SK-N-SH treated with all-trans-retinoic acid at 6 μM for 48 hours (cell line): ENCODE measurements around the gene ZNF644.

ENCODE experiments used
- ATAC-seq: fragments of 200-7000 bp; cut with Tn5 transposase; 3 replicates; pipeline ENCODE4 v1.9.1; 2020; ENCODE audit warnings: mild to moderate bottlenecking, moderate library complexity
- ARNTL ChIP-seq: fragments of 450-650 bp; formaldehyde crosslinking; IDR thresholded peaks from 2 replicates; pipeline ENCODE4 v1.5.0; 2020; ENCODE audit warnings: low read depth, mild to moderate bottlenecking, moderate library complexity, borderline replicate concordance
- BACH2 ChIP-seq: fragments of 250-450 bp; sonication (Bioruptor Pico); IDR thresholded peaks from 2 replicates; pipeline ENCODE4 v1.9.0; 2021; ENCODE audit warnings: mild to moderate bottlenecking, borderline replicate concordance
- CREB5 ChIP-seq: fragments of 250-450 bp; sonication (Bioruptor Pico); IDR thresholded peaks from 2 replicates; pipeline ENCODE4 v1.5.1; 2020; ENCODE audit warnings: low read depth, mild to moderate bottlenecking, moderate library complexity
- CSDC2 ChIP-seq: fragments of 250-450 bp; sonication (Bioruptor Pico); IDR thresholded peaks from 2 replicates; pipeline ENCODE4 v1.5.0; 2020; ENCODE audit warnings: mild to moderate bottlenecking, moderate library complexity
- ESRRG ChIP-seq: fragments of 250-450 bp; sonication (Bioruptor Pico); IDR thresholded peaks from 2 replicates; pipeline ENCODE4 v1.6.1; 2021; ENCODE audit warnings: mild to moderate bottlenecking
- GLIS3 ChIP-seq: fragments of 250-450 bp; sonication (Bioruptor Pico); IDR thresholded peaks from 2 replicates; pipeline ENCODE4 v1.5.0; 2020; ENCODE audit warnings: mild to moderate bottlenecking, moderate library complexity
- ISL1 ChIP-seq: fragments of 250-450 bp; sonication (Bioruptor Pico); IDR thresholded peaks from 2 replicates; pipeline ENCODE4 v2.1.2; 2022; ENCODE audit warnings: mild to moderate bottlenecking, moderate library complexity
- OSR1 ChIP-seq: fragments of 250-450 bp; sonication (Bioruptor Pico); IDR thresholded peaks from 2 replicates; pipeline ENCODE4 v1.8.0; 2022; ENCODE audit warnings: moderate library complexity, mild to moderate bottlenecking, inconsistent platforms
- PATZ1 ChIP-seq: fragments of 250-450 bp; sonication (Bioruptor Pico); IDR thresholded peaks from 2 replicates; pipeline ENCODE4 v1.8.0; 2020; ENCODE audit warnings: mild to moderate bottlenecking, moderate library complexity, borderline replicate concordance
- POU6F1 ChIP-seq: fragments of 250-450 bp; sonication (Bioruptor Pico); IDR thresholded peaks from 2 replicates; pipeline ENCODE4 v1.8.0; 2021; ENCODE audit warnings: low read depth, mild to moderate bottlenecking, moderate library complexity, borderline replicate concordance
- PPARA ChIP-seq: fragments of 250-450 bp; sonication (Bioruptor Pico); IDR thresholded peaks from 2 replicates; pipeline ENCODE4 v1.5.0; 2020; ENCODE audit warnings: mild to moderate bottlenecking, borderline replicate concordance
- RARB ChIP-seq: fragments of 250-450 bp; sonication (Bioruptor Pico); IDR thresholded peaks from 2 replicates; pipeline ENCODE4 v1.8.0; 2021; ENCODE audit warnings: mild to moderate bottlenecking, moderate library complexity
- SNAI2 ChIP-seq: fragments of 250-450 bp; sonication (Bioruptor Pico); IDR thresholded peaks from 2 replicates; pipeline ENCODE4 v1.5.0; 2020; ENCODE audit warnings: mild to moderate bottlenecking, moderate library complexity
- TOX ChIP-seq: fragments of 250-450 bp; sonication (Bioruptor Pico); IDR thresholded peaks from 2 replicates; pipeline ENCODE4 v1.8.0; 2021; ENCODE audit warnings: mild to moderate bottlenecking, moderate library complexity, borderline replicate concordance
- ZC3H10 ChIP-seq: fragments of 250-450 bp; sonication (Bioruptor Pico); IDR thresholded peaks from 2 replicates; pipeline ENCODE4 v1.5.1; 2021; ENCODE audit warnings: mild to moderate bottlenecking, moderate library complexity
- ZFP3 ChIP-seq: fragments of 250-450 bp; sonication (Bioruptor Pico); IDR thresholded peaks from 2 replicates; pipeline ENCODE4 v1.5.0; 2020; ENCODE audit warnings: mild to moderate bottlenecking, moderate library complexity
- ZFP30 ChIP-seq: fragments of 450-650 bp; formaldehyde crosslinking; IDR thresholded peaks from 2 replicates; pipeline ENCODE4 v1.5.0; 2022; ENCODE audit warnings: mild to moderate bottlenecking, moderate library complexity
- ZNF565 ChIP-seq: fragments of 450-650 bp; formaldehyde crosslinking; conservative IDR thresholded peaks from 2 replicates; pipeline ENCODE4 v1.5.0; 2020; ENCODE audit warnings: low read depth, mild to moderate bottlenecking, moderate library complexity
- ZNF70 ChIP-seq: fragments of 450-650 bp; formaldehyde crosslinking; IDR thresholded peaks from 2 replicates; pipeline ENCODE4 v1.5.0; 2020; ENCODE audit warnings: mild to moderate bottlenecking, moderate library complexity
- ZNF8 ChIP-seq: fragments of 450-650 bp; formaldehyde crosslinking; IDR thresholded peaks from 2 replicates; pipeline ENCODE4 v1.5.0; 2020; ENCODE audit warnings: mild to moderate bottlenecking, moderate library complexity
- TF ChIP-seq, protein P1 (sequence below): fragments of 250-450 bp; sonication (Bioruptor Pico); IDR thresholded peaks from 2 replicates; pipeline ENCODE4 v1.5.1; 2021; ENCODE audit warnings: mild to moderate bottlenecking, moderate library complexity

Gene ZNF644

GRCh38 chr1:91005285-91005684, 16.6 kb downstream of the ZNF644 start:
- TF ChIP-seq ZFP3 (CRISPR knock-in tag), result no peak
- TF ChIP-seq ZNF70 (CRISPR knock-in tag), result no peak
- TF ChIP-seq, protein P1, sequence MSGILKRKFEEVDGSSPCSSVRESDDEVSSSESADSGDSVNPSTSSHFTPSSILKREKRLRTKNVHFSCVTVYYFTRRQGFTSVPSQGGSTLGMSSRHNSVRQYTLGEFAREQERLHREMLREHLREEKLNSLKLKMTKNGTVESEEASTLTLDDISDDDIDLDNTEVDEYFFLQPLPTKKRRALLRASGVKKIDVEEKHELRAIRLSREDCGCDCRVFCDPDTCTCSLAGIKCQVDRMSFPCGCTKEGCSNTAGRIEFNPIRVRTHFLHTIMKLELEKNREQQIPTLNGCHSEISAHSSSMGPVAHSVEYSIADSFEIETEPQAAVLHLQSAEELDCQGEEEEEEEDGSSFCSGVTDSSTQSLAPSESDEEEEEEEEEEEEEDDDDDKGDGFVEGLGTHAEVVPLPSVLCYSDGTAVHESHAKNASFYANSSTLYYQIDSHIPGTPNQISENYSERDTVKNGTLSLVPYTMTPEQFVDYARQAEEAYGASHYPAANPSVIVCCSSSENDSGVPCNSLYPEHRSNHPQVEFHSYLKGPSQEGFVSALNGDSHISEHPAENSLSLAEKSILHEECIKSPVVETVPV (CRISPR knock-in tag), result no peak
- no peak for TF ChIP-seq TOX (CRISPR knock-in tag)
- no peak for TF ChIP-seq CREB5 (CRISPR knock-in tag)
- TF ChIP-seq OSR1 (CRISPR knock-in tag), result no peak
- TF ChIP-seq CSDC2, result no peak
- no peak for TF ChIP-seq ZC3H10 (CRISPR knock-in tag)
- no peak for TF ChIP-seq ESRRG (CRISPR knock-in tag)
- no peak for TF ChIP-seq RARB (CRISPR knock-in tag)
- TF ChIP-seq GLIS3, result no peak
- TF ChIP-seq ISL1, result no peak
- no peak for TF ChIP-seq ZFP30
- TF ChIP-seq SNAI2, result no peak
- TF ChIP-seq ZNF565 (CRISPR knock-in tag), result no peak
- no peak for TF ChIP-seq ZNF8 (CRISPR knock-in tag)
- no peak for TF ChIP-seq PATZ1 (CRISPR knock-in tag)
- no peak for TF ChIP-seq POU6F1 (CRISPR knock-in tag)
- no peak for TF ChIP-seq PPARA (CRISPR knock-in tag)
- no peak for ATAC-seq

GRCh38 chr1:91004145-91004544, 17.7 kb downstream of the ZNF644 start:
- ATAC-seq, result no peak
- no peak for TF ChIP-seq ISL1
- no peak for TF ChIP-seq POU6F1 (CRISPR knock-in tag)
- no peak for TF ChIP-seq ZFP30
- no peak for TF ChIP-seq RARB (CRISPR knock-in tag)
- TF ChIP-seq TOX (CRISPR knock-in tag), result no peak
- TF ChIP-seq BACH2 (CRISPR knock-in tag), result no peak
- no peak for TF ChIP-seq ZFP3 (CRISPR knock-in tag)
- TF ChIP-seq ESRRG (CRISPR knock-in tag), result no peak
- no peak for TF ChIP-seq PATZ1 (CRISPR knock-in tag)
- no peak for TF ChIP-seq CSDC2

DNA sequence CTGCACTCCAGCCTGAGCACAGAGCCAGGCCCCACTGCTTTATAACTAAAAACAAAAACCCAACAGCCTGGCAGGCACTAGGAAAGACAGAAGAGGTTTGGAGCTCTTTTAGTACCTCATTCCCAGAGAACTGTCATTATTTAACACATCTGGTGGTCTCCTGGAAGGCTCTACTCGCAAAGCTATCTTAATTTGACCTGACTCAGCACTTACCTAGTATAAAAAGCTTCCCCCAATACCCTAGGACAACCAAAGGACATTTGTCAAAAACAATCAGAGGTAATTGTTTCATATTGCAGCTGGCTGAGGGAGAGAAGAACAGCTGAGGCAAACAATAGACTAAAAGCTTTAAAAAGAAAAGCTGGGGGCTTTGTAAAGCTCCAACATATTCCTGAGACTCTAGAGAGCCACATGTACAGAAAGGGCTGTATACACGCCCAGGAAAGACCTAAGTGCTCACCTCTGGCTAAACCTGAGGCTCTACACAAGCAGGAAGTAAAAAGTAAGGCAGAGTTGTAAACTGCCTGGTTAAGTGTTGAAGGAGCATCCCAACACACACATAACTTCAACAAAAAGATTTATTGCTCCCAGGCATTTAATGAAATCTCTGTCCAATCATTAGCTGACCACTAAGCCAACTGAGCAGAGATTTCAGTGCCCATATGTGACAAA, 25.0 kb downstream of the ZNF644 start:
- no peak for ATAC-seq
- TF ChIP-seq ZNF8 (CRISPR knock-in tag) (no peak), ISL1 (no peak), TOX (CRISPR knock-in tag) (no peak), BACH2 (CRISPR knock-in tag) (no peak), ZC3H10 (CRISPR knock-in tag) (no peak), OSR1 (CRISPR knock-in tag) (no peak), ZNF70 (CRISPR knock-in tag) (no peak), ZNF565 (CRISPR knock-in tag) (no peak), CSDC2 (no peak), ARNTL (CRISPR knock-in tag) (no peak), POU6F1 (CRISPR knock-in tag) (no peak), RARB (CRISPR knock-in tag) (no peak), ESRRG (CRISPR knock-in tag) (no peak)
- TF ChIP-seq, protein P1 (CRISPR knock-in tag), result no peak
